Measurements from ENCODE around the gene RTEL1. TPM values are rescaled to one million over a fixed set of nuclear protein-coding genes. Genes with fewer than 3 reads are reported as not detected.
"Not testable (repeated sequence)": the region's sequence is repeated elsewhere in the genome, so short reads cannot be mapped to it uniquely, and the experiment has no call there.

Gene RTEL1
- total RNA-seq, 4 donors from 2014 or later = 14.1 to 87.4 (median 54.2) TPM

- intact Hi-C loops (cut with DNase I) = no loop called here
- Histone ChIP-seq H3K4me1 (peaks cover 54 to 64% of the 10 kb centered on the region in 2 donors), H3K27me3 (no peaks in the 10 kb centered on the region), H3K27ac (peak overlapping the region; percentile 89 to 99 (median 95)), H3K36me3 (no peaks in the 10 kb centered on the region), H3K4me3 (replicated peaks in 1 of 3) (no peak overlapping the region), H3K9me3 (no peaks in the 10 kb centered on the region)
- DNase-seq = peak; percentile 93 to 94
- TF ChIP-seq, protein P1, sequence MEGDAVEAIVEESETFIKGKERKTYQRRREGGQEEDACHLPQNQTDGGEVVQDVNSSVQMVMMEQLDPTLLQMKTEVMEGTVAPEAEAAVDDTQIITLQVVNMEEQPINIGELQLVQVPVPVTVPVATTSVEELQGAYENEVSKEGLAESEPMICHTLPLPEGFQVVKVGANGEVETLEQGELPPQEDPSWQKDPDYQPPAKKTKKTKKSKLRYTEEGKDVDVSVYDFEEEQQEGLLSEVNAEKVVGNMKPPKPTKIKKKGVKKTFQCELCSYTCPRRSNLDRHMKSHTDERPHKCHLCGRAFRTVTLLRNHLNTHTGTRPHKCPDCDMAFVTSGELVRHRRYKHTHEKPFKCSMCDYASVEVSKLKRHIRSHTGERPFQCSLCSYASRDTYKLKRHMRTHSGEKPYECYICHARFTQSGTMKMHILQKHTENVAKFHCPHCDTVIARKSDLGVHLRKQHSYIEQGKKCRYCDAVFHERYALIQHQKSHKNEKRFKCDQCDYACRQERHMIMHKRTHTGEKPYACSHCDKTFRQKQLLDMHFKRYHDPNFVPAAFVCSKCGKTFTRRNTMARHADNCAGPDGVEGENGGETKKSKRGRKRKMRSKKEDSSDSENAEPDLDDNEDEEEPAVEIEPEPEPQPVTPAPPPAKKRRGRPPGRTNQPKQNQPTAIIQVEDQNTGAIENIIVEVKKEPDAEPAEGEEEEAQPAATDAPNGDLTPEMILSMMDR (IDR thresholded peaks at IDR 0.05) = no peak
- TF ChIP-seq POLR2A (IDR thresholded peaks at IDR 0.05) = peak in 1 of 2 donors; percentile 35
- 60% methylated on average over 15 of the region's 15 CpGs for WGBS, 2 donors
These were observed 22.5 kb upstream of the RTEL1 start for GRCh38 chr20:63635431-63636141.

- intact Hi-C loops (cut with DNase I) = no loop called here
- H3K9me3 ChIP-seq = no peaks in the 10 kb centered on the region
- H3K4me3 ChIP-seq (replicated peaks in 1 of 3) = no peak overlapping the region
- H3K4me1 ChIP-seq = peaks cover 42 to 59% of the 10 kb centered on the region in 2 donors
- no peaks in the 10 kb centered on the region for H3K27me3 ChIP-seq
- no peaks in the 10 kb centered on the region for H3K36me3 ChIP-seq
- TF ChIP-seq, protein P1 (IDR thresholded peaks at IDR 0.05) = no peak
- 72 to 77% methylated on average over 16 to 19 of the region's 19 CpGs for WGBS, 2 donors
- DNase-seq = no peak
- H3K27ac ChIP-seq = peak overlapping the region; percentile 85 to 99 (median 95)
These were observed 21.1 kb upstream of the RTEL1 start for GRCh38 chr20:63636752-63637628.

DNA sequence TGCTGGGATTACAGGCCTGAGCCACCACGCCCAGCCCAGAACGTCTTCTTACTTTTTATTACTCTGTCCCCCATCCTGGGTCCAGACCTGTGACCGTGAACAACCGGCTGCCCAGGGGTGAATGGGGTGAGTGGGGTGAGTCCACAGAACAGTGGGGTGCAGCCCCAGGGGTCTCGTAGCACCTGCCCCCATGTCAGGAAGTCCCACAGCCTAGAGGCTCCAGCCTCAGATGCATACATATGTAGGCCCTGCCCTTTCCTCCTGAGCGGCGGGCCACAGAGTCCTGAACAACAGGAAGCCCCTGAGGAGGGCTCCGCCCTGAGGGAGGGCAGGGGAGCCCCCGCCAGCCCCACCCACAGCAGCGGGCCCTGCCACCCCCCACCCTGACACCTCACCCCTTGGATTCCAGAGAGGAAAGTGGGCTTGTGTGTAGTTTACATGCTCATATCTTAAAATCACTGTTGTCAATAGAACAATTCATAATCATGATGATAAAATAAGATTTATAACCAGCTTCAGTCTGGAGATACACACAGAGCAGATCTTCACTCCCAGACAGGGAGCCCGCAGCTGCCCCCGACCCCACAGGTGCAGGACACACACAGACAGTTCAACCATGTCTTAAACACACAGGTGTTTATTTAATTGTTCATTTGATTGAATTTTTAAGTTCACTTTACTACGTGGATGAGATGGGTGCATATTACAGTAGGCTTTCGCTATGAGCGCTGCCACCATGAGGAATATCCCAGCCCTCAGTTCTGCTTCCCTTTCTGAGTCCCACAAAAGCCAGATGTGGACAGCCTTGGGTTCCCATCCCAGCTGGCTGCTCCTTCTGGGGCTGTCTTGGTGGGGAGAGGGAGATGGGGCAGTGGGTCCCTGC, 18.8 kb upstream of the RTEL1 start:
- H3K36me3 ChIP-seq = no peaks in the 10 kb centered on the region
- no peak for TF ChIP-seq POLR2A (IDR thresholded peaks at IDR 0.05)
- H3K4me3 ChIP-seq (replicated peaks in 1 of 3) = no peak overlapping the region
- no peaks in the 10 kb centered on the region for H3K9me3 ChIP-seq
- WGBS, 2 donors = 65 to 68% methylated on average over 12 to 14 of the region's 15 CpGs
- no peaks in the 10 kb centered on the region for H3K27me3 ChIP-seq
- peak in 1 of 2 donors; percentile 40 for DNase-seq
- H3K4me1 ChIP-seq = peaks cover 27 to 48% of the 10 kb centered on the region in 2 donors
- intact Hi-C loops (cut with DNase I) = no loop called here
- peak overlapping the region; percentile 38 to 63 (median 60) for H3K27ac ChIP-seq

- Histone ChIP-seq H3K27me3 (no peaks in the 10 kb centered on the region), H3K4me1 (peaks cover 21 to 40% of the 10 kb centered on the region in 2 donors), H3K36me3 (no peaks in the 10 kb centered on the region), H3K4me3 (replicated peaks in 1 of 3) (no peak overlapping the region), H3K9me3 (no peaks in the 10 kb centered on the region), H3K27ac (peak overlapping the region; percentile 38 to 60 (median 40))
- intact Hi-C loops (cut with DNase I) = loop anchor here (10.0 kb wide), 1 partner anchor 65 kb away; the partner anchor contains the start of gene HELZ2
- DNase-seq = no peak
- TF ChIP-seq, protein P1 (IDR thresholded peaks at IDR 0.05) = no peak
- WGBS, 2 donors = 50 to 73% methylated on average over 2 to 3 of the region's 8 CpGs
These were observed 18.0 kb upstream of the RTEL1 start for GRCh38 chr20:63640086-63640485.

DNA sequence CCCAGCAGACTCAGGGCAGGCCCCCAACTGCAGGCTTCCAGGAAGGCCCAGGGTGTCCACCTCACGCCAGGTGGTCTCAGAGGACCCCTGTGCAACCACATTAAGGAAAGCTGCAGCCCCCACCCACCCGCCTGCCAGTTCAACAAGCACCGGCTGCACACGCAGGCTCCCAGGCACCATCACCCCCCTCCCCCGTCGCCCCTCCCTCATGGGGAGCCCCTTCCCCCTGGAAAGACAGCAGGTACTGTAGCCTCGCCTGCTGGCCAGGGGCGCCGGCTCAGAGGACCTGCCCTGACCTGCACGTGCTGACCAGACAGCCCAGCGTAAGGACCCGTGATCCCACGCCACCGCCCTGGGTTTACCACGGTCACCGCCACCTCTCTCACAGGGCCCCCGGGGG, 17.4 kb upstream of the RTEL1 start:
- Histone ChIP-seq H3K4me1 (peaks cover 17 to 36% of the 10 kb centered on the region in 2 donors), H3K27ac (peak overlapping the region in 1 of 3 donors; percentile 60)
- H3K27me3 ChIP-seq; DNase-seq; H3K9me3 ChIP-seq; H3K36me3 ChIP-seq; H3K4me3 ChIP-seq (replicated peaks in 1 of 3): not testable (repeated sequence)
- intact Hi-C loops (cut with DNase I) = loop anchor here (10.0 kb wide), 1 partner anchor 66 kb away; the partner anchor contains the start of gene HELZ2
- 60% methylated on average over 1 of the region's 17 CpGs; no CpG with 5 or more reads in 1 of the 2 donors for WGBS, 2 donors
